SIG-M5 treated with dmso at 0.1 percent for 504 hours (cell line): ENCODE data around the gene P3H3.
A peak's percentile ranks its signal among the peaks of the same experiment; 100 is the strongest.

Source experiments
- DNase-seq: peaks from one replicate; lab custom pipeline; 2025; ENCODE audit not compliant: unreplicated experiment; lab: John Stamatoyannopoulos, UW

Gene P3H3

GRCh38 chr12:6827982-6828780, at the start of gene P3H3:
Gene P3H3 (plus strand): TSS chr12:6828407. CDS start chr12:6828441, 34 bp downstream.
- DNase-seq, result no peak

DNA sequence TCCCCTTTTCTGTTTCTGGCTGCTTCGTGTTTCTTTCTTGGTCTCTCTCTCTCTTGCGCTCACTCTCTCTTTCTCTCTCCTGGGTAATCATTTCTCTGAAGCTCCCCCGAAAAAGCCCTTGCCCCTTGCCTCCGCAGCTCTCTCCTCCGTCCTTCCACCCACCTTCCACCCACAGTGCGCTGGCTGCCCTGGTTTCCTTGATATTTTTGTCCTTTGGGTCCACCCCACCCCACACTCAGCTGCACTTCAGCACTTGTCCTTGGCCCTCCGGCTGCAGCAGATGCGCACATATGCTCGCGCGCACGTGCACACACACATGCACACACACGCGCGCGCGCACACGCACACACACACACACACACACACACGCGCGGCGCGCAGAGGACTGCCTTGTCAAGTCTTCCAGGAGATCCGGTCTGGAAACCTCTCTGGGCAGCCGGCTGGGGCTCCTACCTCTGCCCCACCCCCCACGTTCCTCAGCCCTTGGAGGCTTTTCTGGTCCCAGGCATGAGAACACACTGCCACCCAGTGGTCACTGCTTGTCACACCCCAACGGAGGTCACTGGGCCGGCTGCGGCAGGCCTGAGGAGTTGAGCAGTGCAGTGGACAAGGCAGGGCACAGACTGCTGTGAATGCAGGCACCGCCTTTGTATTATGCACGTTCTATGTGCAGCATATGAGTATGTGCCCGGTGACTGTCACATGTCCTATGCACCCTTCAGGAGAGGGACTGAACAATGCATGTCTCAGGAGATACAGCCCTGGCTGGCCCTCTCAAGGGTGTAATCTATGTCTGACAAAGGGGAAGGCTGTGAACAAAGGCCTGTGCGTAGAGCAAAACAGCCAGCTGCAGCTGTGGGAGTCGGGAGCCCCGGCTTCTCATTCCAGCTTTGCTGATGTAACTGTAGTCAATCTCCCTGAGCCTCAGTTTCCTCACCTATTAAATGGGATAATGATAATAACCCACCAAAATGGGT, 49.3 kb upstream of the P3H3 start:
- DNase-seq, result peak; percentile 89

DNA sequence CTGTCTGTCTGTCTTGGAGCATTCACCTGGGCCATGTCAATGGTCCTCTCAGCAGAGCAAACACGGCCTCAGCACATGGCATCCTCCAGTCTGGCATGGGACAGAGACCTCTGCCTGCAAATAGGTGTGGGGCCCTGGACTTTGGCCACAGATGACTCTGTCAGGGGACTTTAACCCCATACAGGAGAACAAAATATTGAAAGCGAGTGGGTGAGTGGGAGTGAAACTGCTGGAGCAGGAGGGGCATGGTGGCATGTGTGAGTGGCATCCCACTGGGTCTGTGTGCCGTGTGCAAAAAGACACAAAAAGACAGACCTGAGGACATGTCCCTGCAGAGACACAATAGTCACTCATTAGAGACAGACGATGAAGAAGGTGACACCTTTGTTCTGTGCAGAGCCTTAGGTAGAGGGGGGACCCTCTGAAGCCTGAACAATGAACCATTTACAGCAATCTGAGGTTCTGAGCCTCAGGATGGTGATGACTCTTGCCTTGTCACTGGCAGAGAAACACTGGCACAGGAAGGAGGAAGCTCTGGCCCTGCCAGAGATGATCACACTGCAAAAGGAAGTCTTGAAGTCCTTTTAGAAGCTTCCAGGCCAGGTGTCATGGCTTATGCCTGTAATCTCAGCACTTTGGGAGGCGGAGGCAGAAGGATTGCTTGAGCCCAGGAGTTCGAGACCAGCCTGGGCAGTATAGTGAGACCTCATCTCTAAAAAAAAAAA, 48.3 kb upstream of the P3H3 start:
- no peak for DNase-seq

DNA sequence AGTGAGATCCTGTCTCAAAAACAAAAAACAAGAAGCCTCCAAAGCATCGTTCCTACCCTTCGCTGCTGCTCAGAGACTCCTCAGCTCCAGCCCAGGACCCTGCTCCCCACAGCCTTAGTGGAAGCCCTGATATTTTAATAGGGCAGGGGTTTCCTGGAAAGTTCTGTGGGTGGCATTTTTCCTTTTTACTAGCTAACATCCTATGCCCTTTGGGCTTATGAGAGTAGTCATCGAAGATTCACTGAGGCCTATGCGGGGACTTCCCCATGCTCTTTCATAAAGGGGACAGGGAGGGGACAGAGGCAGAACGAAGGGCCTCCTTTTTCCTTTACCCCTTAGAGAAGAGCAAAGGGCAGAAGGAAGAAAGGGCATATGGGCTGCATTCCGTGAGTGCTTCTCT, 47.6 kb upstream of the P3H3 start:
- DNase-seq, result no peak

DNA sequence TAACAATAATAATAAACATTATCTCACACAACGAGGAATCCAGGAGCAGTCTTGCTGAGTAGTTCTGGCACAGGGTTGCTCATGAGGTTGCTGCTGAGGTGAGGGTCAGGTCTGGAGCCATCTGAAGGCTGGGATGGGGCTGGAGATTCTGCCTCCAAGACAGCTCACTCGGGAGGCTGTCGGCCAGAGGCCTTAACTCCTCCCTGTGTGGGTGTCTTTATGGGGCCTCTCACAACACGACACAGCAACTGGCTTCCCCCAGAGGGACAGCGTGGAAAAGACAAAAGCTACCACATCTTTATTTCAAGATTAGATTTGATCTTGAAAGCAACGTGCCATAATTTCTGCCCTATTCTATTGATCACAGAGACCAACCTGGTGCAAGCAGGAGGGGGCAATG, 46.1 kb upstream of the P3H3 start:
- no peak for DNase-seq

DNA sequence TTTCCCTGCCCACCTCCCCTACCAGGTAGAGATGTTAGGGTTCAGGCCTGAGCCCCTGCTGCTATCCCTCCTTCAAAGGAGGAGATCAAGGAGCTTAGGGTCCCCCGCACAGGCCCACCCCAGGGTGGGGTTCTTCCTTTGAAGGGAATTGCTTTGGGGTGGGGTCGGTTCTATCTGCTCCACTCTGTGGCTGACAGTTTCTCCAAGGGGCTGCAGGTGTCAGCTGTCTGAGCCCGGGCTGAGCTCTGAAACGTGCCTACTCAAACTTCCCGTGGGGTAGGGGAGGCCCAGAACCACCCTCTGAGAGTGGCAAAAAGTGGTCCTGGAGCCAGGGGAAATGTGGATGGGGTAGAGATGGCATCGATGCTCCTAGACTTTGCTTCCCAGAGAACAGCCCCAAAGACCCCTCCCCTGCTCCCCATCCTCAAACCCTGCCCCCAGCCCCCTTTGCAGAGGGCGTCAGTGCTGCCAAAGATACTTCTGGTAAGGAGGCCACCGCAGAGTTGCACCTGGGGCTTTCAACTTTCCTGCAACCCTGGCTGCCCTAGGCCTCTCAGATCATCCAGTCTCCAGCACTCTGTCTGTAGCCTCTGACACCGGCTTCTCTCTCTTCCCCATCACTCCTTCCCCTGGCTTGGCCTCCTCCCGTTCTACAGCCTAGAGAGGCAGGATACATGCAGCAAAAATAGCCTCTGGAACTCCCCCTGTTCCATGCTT, 45.2 kb upstream of the P3H3 start:
- no peak for DNase-seq

GRCh38 chr12:6783828-6784227, 44.4 kb upstream of the P3H3 start:
- DNase-seq, result no peak

DNA sequence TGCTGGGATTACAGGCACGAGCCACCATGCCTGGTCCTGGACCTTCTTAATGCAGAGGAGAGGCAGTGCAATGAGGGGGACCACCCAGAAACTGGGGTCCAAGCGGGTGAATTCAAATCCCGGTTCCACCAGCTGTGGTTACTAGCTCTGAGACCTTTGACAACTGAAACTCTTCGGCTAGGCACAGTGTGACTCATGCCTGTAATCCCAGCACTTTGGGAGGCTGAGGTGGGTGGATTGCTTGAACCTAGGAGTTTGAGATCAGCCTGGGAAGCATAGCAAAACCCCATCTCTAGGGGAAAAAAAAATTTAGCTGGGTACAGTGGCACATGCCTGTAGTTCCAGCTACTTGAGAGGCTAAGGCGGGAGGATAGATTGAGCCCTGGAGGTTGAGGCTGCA, 43.9 kb upstream of the P3H3 start:
- no peak for DNase-seq

GRCh38 chr12:6784761-6785160, 43.4 kb upstream of the P3H3 start:
- DNase-seq, result no peak

- DNase-seq, result no peak
These were observed 41.7 kb upstream of the P3H3 start for GRCh38 chr12:6786416-6787094.

DNA sequence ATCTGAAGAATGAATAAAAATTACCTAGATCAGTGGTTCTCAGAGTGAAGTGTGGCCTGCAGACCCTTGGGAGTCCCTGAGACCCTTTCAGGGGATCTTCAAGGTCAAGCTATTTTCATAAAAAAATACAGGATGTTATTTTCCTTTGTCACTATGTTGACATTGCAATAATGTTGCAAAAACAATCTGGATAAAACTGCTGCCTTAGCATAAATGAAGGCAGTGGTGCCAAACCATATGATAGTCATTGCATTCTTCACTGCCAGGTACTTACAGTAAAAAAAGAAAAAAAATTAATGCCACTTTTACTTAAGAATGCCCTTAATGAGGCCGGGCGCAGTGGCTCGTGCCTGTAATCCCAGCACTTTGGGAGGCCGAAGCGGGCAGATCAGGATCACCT, 40.9 kb upstream of the P3H3 start:
- DNase-seq, result no peak

- no peak for DNase-seq
These were observed 39.0 kb upstream of the P3H3 start, which contains the start of gene CD4 for GRCh38 chr12:6788972-6789924. Gene CD4 (plus strand): TSS chr12:6789528. CDS start chr12:6800139, 10,611 bp downstream.

DNA sequence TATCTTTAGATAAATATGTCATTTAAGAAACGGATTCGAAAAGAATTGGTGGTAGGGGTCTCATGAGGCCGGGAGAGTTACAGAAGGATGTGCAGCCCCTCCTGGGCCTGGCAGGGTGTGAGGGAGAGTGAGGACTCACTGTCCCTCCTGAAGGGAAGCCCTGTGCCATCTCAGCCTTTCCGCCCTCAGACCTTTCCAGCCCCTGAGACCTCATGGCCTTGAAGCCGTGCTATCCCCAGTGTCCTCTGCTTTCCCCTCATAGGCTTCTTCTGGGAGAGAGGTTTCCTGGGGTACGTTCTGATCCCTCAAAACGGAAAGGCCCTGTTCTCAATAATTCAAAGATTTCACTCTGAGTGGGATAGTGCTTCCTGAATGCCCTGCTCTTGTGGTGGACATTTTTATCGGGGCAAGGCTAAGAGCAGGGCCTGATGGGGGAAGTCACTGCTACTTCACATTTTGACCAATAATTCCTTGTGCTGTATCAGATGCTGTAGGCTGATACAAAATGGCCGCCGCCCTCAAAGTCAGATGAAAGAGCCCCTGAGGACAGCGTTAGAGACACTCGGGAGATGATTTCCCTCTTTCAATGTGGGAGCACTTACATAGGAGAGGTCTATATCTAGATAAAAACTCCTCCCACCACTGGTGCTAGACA, 37.6 kb upstream of the P3H3 start:
- DNase-seq, result no peak

DNA sequence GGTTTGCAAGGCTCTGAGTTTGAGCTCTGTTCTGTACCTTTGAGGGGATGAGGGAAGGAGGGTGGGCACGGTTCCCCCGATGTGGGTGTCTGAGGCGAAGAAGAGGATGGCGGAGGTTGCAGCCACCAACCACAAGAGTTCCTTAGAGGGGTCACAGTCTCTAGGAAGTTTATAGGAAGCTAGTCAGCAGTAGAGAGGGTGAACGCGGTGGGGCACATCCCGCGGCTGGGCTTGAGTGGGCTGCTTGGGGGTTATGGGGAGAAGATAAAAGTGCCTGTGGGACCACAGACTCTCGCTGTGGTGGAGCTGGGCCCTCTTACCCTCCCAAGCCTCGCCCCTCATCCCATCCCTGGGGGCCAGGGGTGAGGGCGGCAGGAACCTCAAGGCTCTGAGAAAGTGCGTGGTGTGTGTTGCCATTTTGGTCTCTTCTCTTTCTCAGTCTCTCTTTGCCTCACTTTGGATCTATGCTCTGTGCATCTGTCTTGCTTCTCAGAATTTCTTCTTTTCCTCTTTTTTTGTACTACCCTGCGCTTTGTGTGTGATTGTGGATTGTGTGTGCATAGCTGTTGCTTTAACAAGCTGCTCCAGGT, 36.2 kb upstream of the P3H3 start:
- no peak for DNase-seq

DNA sequence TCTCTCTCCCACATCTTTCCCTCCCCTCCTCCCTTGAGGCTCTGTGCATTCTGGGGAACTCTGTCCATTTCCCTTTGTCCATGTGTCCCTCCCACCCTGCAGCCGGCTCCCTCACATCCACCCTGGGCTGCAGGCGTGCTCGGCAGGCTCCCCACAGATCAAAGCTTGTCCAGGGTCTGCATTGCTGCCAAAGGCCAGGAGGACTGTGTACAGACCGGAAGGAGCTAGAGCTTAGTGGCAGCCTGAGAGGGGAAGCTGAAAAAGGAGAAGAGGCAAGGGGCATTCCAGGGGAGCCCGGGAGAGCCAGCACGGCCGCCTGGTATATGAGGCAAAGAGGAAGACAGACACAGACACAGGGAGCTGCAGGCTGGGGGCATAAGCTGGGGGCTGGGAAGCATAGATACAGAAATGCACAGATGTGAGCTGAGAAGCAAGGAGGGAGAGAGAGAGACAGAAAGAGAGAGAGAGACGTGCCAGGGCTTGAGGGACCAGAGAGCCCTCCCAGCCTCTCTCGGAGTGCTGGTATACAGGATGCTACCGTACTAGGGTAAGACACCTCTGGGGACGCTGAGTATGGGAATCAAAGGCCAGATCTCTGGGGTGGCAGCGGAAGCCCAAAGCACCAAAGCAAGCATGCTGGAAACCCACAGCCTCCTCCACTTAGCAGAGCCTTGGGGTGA, 35.5 kb upstream of the P3H3 start:
- peak; percentile 69 for DNase-seq

DNA sequence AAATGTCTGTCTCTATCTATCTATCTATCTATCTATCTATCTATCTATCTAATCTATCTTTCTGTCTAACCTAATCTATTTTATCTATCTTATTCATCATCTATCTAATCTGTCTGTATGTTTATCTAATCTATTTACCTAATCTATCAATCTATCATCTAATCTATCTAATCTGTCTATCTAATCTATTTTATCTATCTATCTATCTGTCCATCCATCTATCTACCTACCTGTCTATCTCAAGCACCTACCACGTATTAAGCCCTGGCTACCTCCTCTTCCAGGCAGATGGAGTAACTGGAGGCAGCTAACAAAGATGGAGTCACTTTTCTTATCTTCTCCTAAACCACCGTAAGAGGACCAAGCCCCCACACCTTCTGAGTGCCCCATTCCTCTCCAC, 33.1 kb upstream of the P3H3 start:
- DNase-seq, result no peak

DNA sequence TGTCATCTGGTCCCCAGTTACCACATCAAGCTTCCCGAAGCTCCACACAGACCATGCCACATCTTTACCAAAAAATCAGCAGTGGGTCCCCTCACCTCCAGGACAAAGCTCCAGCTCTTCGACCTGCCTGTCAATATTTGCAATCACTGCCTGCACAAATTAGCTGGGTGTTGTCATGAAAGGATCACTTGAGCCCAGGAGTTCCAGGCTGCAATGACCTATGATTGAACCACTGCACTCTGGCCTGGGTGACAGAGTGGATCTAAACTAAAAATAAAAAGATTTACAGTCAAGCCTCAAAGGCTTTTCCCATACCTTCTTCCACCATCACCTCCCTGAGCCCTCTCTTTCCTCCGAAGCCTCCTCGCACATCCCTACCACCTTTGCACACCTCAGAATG, 31.6 kb upstream of the P3H3 start:
- no peak for DNase-seq
